MM.1S (cell line): ENCODE measurements around the gene KLHL21.

Experiments
- EZH2 ChIP-seq: fragments of 300-600 bp; sonication (generic); optimal IDR thresholded peaks from 2 replicates; pipeline ENCODE3; 2017; ENCODE audit warnings: low read depth, mild to moderate bottlenecking, antibody characterized with exemption, low read length, mixed read lengths
- TF ChIP-seq, protein P1 (sequence below): fragments of 300-600 bp; sonication (generic); IDR thresholded peaks from 2 replicates; pipeline ENCODE4 v1.5.1; 2016; ENCODE audit warnings: antibody characterized with exemption, low read length, mixed read lengths

DNA sequence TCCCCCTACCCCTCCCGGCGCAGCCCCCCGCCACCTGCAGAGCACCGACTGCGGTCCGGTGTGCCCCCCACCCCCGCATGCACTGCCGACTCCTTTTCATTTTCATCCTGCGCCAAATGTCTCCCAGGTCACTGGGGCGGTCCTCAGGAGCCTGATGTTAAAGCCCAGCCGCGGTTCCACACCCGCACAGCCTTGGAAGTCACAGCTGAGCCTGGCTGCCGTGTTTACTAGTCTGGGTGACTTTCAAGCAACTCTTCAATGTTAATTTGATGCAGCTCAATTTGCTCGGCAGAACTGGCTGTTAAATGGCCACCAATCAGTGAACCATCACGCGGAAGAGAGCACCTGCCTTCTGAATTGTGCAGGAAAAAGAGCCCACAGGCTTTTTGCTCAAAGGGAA, 49.2 kb upstream of the KLHL21 start:
- TF ChIP-seq, protein P1, sequence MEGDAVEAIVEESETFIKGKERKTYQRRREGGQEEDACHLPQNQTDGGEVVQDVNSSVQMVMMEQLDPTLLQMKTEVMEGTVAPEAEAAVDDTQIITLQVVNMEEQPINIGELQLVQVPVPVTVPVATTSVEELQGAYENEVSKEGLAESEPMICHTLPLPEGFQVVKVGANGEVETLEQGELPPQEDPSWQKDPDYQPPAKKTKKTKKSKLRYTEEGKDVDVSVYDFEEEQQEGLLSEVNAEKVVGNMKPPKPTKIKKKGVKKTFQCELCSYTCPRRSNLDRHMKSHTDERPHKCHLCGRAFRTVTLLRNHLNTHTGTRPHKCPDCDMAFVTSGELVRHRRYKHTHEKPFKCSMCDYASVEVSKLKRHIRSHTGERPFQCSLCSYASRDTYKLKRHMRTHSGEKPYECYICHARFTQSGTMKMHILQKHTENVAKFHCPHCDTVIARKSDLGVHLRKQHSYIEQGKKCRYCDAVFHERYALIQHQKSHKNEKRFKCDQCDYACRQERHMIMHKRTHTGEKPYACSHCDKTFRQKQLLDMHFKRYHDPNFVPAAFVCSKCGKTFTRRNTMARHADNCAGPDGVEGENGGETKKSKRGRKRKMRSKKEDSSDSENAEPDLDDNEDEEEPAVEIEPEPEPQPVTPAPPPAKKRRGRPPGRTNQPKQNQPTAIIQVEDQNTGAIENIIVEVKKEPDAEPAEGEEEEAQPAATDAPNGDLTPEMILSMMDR, result no peak
- TF ChIP-seq EZH2, result no peak
